ENCODE results near the gene MSL2. TPM values are rescaled to one million over a fixed set of nuclear protein-coding genes. Genes with fewer than 3 reads are reported as not detected.

MSL2 gene
- polyA plus RNA-seq, 1 of the 3 experiments (the other 2 are of a cell fraction) = 2.4 TPM

DNA sequence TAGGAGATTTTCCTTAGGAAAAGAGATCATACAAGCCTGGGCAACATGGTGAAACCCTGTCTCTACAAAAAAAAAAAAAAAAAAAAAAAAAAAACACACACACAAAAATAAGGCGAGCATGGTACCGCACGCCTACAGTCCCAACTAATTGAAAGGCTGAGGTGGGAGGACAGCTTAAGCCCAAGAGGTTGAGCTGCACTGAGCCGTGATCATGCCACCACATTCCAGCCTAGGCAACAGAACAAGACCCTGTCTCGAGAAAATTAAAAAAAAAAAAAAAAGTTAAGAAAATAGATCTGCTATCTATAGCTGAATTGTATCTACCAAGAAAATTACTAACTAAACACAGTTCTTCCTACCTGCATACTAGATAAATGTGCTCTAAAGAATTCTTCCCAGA, 7.1 kb downstream of the MSL2 start:
- TF ChIP-seq EZH2phosphoT487 (IDR thresholded peaks at IDR 0.05; ENCODE audit: borderline replicate concordance, low read depth) (no peak), FOXM1 (IDR thresholded peaks at IDR 0.05; ENCODE audit: low read depth) (no peak), ELF1 (IDR thresholded peaks at IDR 0.05) (no peak), YY1 (IDR thresholded peaks at IDR 0.05; ENCODE audit: low read depth) (no peak), TEAD4 (IDR thresholded peaks at IDR 0.05; ENCODE audit: borderline replicate concordance, insufficient read depth) (no peak), TAF1 (IDR thresholded peaks at IDR 0.05; ENCODE audit: borderline replicate concordance, low read depth, low read length) (no peak), EP300 (IDR thresholded peaks at IDR 0.05; ENCODE audit: borderline replicate concordance in 1 of 2, low read depth in 1 of 2, low read length in 1 of 2) (no peak), MXI1 (IDR thresholded peaks at IDR 0.05; ENCODE audit: low read depth, low read length) (no peak)
- TF ChIP-seq, protein P1, sequence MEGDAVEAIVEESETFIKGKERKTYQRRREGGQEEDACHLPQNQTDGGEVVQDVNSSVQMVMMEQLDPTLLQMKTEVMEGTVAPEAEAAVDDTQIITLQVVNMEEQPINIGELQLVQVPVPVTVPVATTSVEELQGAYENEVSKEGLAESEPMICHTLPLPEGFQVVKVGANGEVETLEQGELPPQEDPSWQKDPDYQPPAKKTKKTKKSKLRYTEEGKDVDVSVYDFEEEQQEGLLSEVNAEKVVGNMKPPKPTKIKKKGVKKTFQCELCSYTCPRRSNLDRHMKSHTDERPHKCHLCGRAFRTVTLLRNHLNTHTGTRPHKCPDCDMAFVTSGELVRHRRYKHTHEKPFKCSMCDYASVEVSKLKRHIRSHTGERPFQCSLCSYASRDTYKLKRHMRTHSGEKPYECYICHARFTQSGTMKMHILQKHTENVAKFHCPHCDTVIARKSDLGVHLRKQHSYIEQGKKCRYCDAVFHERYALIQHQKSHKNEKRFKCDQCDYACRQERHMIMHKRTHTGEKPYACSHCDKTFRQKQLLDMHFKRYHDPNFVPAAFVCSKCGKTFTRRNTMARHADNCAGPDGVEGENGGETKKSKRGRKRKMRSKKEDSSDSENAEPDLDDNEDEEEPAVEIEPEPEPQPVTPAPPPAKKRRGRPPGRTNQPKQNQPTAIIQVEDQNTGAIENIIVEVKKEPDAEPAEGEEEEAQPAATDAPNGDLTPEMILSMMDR (IDR thresholded peaks at IDR 0.05) = no peak
- TF ChIP-seq, protein P2, sequence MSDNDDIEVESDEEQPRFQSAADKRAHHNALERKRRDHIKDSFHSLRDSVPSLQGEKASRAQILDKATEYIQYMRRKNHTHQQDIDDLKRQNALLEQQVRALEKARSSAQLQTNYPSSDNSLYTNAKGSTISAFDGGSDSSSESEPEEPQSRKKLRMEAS (IDR thresholded peaks at IDR 0.05; ENCODE audit: low read depth) = no peak
- TF ChIP-seq, protein P3, sequence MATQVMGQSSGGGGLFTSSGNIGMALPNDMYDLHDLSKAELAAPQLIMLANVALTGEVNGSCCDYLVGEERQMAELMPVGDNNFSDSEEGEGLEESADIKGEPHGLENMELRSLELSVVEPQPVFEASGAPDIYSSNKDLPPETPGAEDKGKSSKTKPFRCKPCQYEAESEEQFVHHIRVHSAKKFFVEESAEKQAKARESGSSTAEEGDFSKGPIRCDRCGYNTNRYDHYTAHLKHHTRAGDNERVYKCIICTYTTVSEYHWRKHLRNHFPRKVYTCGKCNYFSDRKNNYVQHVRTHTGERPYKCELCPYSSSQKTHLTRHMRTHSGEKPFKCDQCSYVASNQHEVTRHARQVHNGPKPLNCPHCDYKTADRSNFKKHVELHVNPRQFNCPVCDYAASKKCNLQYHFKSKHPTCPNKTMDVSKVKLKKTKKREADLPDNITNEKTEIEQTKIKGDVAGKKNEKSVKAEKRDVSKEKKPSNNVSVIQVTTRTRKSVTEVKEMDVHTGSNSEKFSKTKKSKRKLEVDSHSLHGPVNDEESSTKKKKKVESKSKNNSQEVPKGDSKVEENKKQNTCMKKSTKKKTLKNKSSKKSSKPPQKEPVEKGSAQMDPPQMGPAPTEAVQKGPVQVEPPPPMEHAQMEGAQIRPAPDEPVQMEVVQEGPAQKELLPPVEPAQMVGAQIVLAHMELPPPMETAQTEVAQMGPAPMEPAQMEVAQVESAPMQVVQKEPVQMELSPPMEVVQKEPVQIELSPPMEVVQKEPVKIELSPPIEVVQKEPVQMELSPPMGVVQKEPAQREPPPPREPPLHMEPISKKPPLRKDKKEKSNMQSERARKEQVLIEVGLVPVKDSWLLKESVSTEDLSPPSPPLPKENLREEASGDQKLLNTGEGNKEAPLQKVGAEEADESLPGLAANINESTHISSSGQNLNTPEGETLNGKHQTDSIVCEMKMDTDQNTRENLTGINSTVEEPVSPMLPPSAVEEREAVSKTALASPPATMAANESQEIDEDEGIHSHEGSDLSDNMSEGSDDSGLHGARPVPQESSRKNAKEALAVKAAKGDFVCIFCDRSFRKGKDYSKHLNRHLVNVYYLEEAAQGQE (IDR thresholded peaks at IDR 0.05; ENCODE audit: low read depth, low read length) = no peak
- TF ChIP-seq, protein P4, sequence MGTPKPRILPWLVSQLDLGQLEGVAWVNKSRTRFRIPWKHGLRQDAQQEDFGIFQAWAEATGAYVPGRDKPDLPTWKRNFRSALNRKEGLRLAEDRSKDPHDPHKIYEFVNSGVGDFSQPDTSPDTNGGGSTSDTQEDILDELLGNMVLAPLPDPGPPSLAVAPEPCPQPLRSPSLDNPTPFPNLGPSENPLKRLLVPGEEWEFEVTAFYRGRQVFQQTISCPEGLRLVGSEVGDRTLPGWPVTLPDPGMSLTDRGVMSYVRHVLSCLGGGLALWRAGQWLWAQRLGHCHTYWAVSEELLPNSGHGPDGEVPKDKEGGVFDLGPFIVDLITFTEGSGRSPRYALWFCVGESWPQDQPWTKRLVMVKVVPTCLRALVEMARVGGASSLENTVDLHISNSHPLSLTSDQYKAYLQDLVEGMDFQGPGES (IDR thresholded peaks at IDR 0.05; ENCODE audit: low read depth, low read length) = no peak
- DNase-seq = no peak
- peaks cover 100% of the 10 kb centered on the region for H3K79me2 ChIP-seq (ENCODE audit: insufficient read depth)
- no peak overlapping the region for H3K4me2 ChIP-seq
- no peaks in the 10 kb centered on the region for H3K27me3 ChIP-seq (ENCODE audit: insufficient read depth)
- no peak overlapping the region for H3K4me3 ChIP-seq (ENCODE audit: low read depth in 2 of 2, low read length in 1 of 2)
- H4K20me1 ChIP-seq (ENCODE audit: insufficient read depth) = peaks cover 100% of the 10 kb centered on the region
- WGBS (ENCODE audit: low lambda C conversion rate) = 95% methylated on average over 5 of the region's 5 CpGs
- peaks cover 10 to 12% of the 10 kb centered on the region in 2 experiments; a peak in 3 of 4 replicates for H3K4me1 ChIP-seq (ENCODE audit: control insufficient read depth in 1 of 2, insufficient read depth in 2 of 2, low read depth in 1 of 2, low read length in 1 of 2)
- H3K9me3 ChIP-seq = no peaks in the 10 kb centered on the region
- no peak overlapping the region for H2AFZ ChIP-seq (ENCODE audit: low read depth)
- H3K9ac ChIP-seq = no peak overlapping the region
- no peak overlapping the region for H3K27ac ChIP-seq (ENCODE audit: low read depth in 2 of 2, low read length in 1 of 2)
- peaks cover 4% of the 10 kb centered on the region for H3F3A ChIP-seq (replicated peaks; ENCODE audit: insufficient read depth)
- H3K9me2 ChIP-seq = no peaks in the 10 kb centered on the region
- peaks cover 0 to 9% of the 10 kb centered on the region in 2 experiments for H3K36me3 ChIP-seq (replicated peaks in 1 of 2; ENCODE audit: control insufficient read depth in 1 of 2, insufficient read depth in 2 of 2, low read length in 1 of 2)
- POLR2A ChIA-PET = no interaction called here
- CTCF ChIA-PET = interaction anchor here (1.5 kb wide), 1 partner anchor 825 kb away, joined by 6 read pairs; no protein-coding TSS in a partner anchor
